HG03520 (cell line): ENCODE measurements around the gene HSFX4.
A peak's percentile ranks its signal among the peaks of the same experiment; 100 is the strongest.
"Not testable (repeated sequence)": the region's sequence is repeated elsewhere in the genome, so short reads cannot be mapped to it uniquely, and the experiment has no call there.

Source experiments
- ATAC-seq: cut with Tn5 transposase; IDR thresholded peaks from one replicate; pipeline ENCODE4 v1.9.1; 2021; ENCODE audit warnings: mild to moderate bottlenecking, moderate library complexity; ENCODE audit not compliant: unreplicated experiment

The HSFX4 gene, protein sequence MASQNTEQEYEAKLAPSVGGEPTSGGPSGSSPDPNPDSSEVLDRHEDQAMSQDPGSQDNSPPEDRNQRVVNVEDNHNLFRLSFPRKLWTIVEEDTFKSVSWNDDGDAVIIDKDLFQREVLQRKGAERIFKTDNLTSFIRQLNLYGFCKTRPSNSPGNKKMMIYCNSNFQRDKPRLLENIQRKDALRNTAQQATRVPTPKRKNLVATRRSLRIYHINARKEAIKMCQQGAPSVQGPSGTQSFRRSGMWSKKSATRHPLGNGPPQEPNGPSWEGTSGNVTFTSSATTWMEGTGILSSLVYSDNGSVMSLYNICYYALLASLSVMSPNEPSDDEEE

DNA sequence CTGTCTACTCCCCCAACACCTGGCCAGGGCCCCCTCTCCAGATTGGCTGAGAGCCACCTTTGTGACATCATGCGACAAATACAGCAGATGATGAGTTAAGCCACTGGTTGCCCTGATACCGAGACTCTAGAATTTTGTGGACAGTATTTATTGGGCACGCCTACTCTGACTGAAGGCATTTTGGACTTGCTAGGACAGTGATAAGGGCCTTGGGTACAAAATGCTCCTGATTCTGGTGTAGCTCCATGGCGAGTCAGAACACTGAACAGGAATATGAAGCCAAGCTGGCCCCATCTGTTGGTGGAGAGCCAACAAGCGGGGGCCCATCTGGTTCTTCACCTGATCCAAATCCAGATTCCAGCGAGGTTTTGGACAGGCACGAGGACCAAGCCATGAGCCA lies at the start of gene HSFX4:
Gene HSFX4 (plus strand): TSS at position 174 of the 400 bp plus-strand sequence. CDS start 72 bp downstream, at position 246.
- not testable (repeated sequence) for ATAC-seq

GRCh38 chrX:149881081-149881711 lies 48.2 kb upstream of the HSFX4 start, which contains the start of gene MAGEA8:
Gene MAGEA8, plus strand, starts transcription at chrX:149881183. Its CDS starts 3,090 bp downstream, at chrX:149884273.
- no peak for ATAC-seq

DNA sequence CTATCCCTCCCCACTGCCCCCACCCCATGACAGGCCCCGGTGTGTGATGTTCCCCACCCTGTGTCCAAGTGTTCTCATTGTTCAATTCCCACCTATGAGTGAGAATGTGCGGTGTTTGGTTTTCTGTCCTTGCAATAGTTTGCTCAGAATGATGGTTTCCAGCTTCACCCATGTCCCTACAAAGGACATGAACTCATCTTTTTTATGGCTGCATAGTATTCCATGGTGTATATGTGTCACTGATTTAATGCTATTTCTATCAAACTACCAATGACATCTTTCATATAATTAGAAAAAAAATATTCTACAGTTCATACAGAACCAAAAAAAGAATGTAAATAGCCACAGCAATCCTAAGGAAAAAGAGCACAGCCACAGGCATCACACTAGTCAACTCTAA lies 38.5 kb upstream of the HSFX4 start:
- not testable (repeated sequence) for ATAC-seq

GRCh38 chrX:149898554-149898953 lies 30.8 kb upstream of the HSFX4 start:
- ATAC-seq = no peak

- peak; percentile 62 for ATAC-seq
These were observed 25.3 kb upstream of the HSFX4 start for GRCh38 chrX:149903889-149904748.

- ATAC-seq = no peak
These were observed 21.1 kb upstream of the HSFX4 start for GRCh38 chrX:149908308-149908707.

DNA sequence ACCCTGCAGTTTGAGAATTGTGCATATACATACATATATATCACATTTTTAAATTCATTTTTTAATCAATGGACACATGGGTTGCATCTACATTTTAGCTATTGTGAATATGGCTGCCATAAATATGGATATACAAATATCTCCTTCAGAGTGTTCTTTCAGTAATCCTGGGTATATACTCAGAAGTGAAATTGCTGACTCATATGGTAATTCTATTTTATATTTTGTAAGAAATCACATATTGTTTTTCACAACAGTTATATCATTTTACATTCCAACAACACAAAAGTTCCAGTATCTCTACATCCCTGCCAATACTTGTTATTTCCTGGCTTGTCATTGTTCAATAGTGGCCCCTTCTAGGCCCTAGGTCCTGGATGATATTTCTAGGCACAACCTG lies 20.6 kb upstream of the HSFX4 start:
- ATAC-seq = no peak

GRCh38 chrX:149909324-149910177 lies 19.8 kb upstream of the HSFX4 start:
- ATAC-seq = peak; percentile 44

DNA sequence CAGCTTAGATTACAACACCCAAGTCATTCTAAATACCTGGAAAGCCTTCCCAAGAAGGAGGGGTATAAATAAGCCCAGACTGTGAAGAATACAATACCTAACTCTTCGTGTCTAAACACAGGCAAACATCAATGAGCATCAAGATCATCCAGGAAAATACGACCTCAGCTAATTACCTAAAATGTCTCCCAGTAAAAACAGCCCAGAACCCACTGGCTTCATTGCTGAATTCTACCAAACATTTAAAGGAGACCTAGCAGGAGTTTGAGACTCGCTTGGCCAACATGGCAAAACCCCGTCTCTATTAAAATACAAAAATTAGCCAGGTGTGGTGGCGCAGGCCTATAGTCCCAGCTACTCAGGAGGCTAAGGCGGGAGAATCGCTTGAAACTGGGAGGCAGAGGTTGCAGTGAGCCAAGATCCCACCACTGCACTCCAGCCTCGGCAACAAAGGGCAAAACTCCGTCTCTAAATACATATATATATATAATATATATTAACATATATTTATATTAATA lies 19.1 kb upstream of the HSFX4 start:
- peak; percentile 26 for ATAC-seq

- ATAC-seq = peak; percentile 73
These were observed 12.5 kb upstream of the HSFX4 start for GRCh38 chrX:149916745-149917392.

DNA sequence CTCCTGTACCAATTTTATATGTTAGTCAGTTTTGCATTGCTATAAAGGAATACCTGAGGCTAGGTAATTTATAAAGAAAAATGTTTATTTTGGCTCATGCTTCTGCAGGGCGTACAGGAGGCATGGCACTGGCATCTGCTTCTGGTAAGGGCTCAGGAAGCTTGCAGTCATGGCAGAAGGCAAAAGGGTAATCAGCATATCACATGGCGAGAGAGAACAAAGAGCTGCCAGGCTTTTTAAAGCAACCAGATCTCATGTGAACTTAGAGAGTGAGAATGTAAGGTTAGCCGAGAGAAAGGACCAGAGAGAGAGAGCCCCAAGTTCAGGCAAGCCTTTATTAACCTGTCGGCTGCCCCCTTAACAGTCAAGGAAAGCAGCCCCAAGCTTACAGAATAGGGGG lies 5.5 kb upstream of the HSFX4 start:
- not testable (repeated sequence) for ATAC-seq

DNA sequence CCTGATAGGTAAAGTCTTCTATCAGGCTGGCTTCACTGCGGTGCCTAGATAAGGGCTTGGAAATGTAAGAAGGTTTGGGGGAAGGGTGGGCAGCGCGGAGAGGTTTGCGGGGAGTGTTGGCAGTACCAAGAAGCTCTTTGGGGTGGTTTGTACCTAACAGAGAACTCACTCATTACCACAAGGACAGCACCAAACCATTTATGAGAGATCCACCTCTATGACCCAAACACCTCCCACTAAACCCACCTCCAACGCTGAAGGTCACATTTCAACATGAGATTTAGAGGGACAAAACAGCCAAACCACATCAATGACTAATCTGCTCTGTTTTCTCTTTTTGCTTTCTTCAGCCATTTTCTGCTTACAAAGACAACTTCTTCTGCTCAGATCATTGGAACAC lies 4.9 kb upstream of the HSFX4 start:
- not testable (repeated sequence) for ATAC-seq

GRCh38 chrX:149927245-149927963 lies 2.0 kb upstream of the HSFX4 start:
- ATAC-seq = not testable (repeated sequence)

- ATAC-seq = not testable (repeated sequence)
These were observed 1.5 kb upstream of the HSFX4 start for GRCh38 chrX:149927964-149928258.

DNA sequence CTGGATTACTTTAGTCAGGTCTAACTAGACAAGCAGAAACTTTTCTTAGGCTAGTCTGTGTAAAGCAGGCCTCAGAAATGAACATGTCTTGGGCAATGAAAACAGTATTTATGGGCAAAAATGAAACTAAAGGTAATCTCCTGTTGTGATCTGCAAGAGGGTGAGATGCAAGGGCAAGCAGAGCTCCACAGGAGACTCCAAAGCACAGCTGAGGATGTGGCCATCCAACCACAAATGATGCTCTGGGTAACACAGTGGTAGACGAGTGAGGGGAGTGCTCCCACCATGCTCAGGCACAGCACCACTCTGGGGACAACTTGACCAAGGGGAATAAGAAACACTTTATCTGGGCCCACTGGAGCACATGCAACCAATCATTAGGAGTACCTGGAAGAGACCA lies 738 bp upstream of the HSFX4 start:
- not testable (repeated sequence) for ATAC-seq

DNA sequence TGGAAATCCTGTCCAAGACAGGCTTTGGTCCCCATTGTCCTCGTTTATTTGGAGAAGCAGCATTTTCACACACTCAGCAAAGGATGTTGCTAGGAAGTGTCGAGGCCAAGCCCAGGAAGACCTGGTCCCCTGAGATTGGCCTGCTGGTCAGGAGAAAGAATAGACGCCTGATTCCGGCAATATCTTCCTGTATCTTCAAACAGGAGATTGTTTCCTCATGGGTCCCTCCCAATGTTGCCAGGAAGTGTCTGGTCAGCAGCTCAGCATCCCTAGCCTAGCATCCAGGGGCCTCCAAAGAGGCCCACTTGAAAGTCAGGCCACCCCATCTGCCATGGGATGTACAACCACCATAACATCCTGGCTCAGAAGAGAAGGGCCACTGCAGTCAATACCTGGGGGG lies 2.0 kb downstream of the HSFX4 start:
- not testable (repeated sequence) for ATAC-seq

- not testable (repeated sequence) for ATAC-seq
These were observed 2.8 kb downstream of the HSFX4 start for GRCh38 chrX:149932150-149932549.

- ATAC-seq = not testable (repeated sequence)
These were observed 3.6 kb downstream of the HSFX4 start for GRCh38 chrX:149932970-149933369.

DNA sequence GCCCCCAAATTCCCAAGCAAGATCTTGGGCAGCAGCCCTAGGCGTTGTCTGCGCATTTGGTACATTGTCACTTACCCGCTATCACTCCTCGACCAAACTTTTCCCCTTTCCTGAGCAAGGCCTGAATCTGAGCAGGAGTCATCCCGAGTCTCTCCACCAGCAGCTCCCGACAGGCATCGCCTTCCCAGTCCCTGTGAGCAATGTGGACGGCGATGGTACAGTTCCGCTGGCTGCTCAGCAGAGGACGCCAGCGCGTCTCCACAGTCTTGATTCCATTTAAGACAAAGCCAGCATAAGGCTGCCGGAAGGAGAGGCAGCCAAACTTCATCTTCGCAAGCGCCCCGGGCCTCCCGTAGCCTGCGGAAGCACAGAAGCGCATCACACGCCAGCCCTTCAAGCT lies 4.2 kb downstream of the HSFX4 start:
- ATAC-seq = not testable (repeated sequence)
